Nephron progenitor cell (in vitro differentiated cells): ENCODE measurements around the gene MDK.

Source experiments
- DNase-seq: peaks from one replicate; pipeline ENCODE4 v3.0.0; 2021
- H3K27ac Mint-ChIP-seq: 2 replicates; pipeline ENCODE4 v1.8.0; 2021; ENCODE audit warnings: mild to moderate bottlenecking, moderate library complexity, mixed read lengths
- H3K27me3 Mint-ChIP-seq: 2 replicates; pipeline ENCODE4 v1.8.0; 2021; ENCODE audit warnings: mild to moderate bottlenecking, low read depth, mixed read lengths; ENCODE audit not compliant: poor library complexity
- H3K36me3 Mint-ChIP-seq: 2 replicates; pipeline ENCODE4 v1.8.0; 2021; ENCODE audit warnings: low read depth, mixed read lengths
- H3K4me1 Mint-ChIP-seq: 2 replicates; pipeline ENCODE4 v1.8.0; 2021; ENCODE audit warnings: mixed read lengths
- H3K4me3 Mint-ChIP-seq: 2 replicates; pipeline ENCODE4 v1.8.0; 2021; ENCODE audit warnings: mild to moderate bottlenecking, moderate library complexity, mixed read lengths
- H3K9me3 Mint-ChIP-seq: 2 replicates; pipeline ENCODE4 v1.8.0; 2021; ENCODE audit warnings: mild to moderate bottlenecking, moderate library complexity, mixed read lengths
- CTCF ChIP-seq: fragments of 200-600 bp; sonication (generic); IDR thresholded peaks from 2 replicates; pipeline ENCODE4 v1.5.0; 2021; ENCODE audit warnings: antibody characterized with exemption

Gene MDK

DNA sequence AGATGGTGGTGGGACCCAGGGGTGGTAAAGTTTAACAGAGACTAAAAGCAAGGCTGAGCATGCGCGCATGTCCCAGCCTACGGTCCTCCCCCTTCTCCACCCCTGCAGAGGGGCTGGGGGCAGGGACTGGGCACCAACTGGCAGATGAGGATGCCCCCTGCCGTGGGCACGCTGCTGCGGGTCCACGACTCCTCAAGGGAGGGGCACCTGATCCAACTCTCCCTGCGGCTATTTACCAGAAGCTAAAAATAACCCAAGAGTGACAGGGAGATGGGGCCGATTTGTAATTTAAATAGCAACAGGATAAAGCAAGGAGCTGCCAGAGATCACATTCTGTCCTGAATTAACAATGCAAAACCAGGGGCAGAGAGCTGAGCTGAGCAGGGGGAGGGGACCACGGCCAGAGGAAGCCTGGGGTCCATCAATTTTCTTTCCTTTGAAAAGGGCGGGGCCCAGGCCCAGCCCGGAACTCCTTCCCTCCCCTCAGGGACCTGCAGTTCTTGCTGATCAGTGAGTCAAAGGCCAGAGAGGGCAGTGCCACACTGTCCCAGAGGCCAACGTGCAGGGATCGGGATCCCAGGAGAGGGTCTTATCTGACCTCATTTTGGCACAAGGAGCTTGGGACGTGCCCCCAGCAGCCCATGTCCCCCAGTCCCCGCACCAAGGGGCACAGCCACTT, 42.3 kb upstream of the MDK start:
- Mint-ChIP-seq H3K9me3 (no peaks in the 10 kb centered on the region), H3K27ac (peak overlapping the region; percentile 54), H3K4me3 (peak overlapping the region; percentile 64), H3K4me1 (peaks cover 79% of the 10 kb centered on the region), H3K36me3 (no peaks in the 10 kb centered on the region), H3K27me3 (peaks cover 31% of the 10 kb centered on the region)
- DNase-seq, result peak; percentile 50
- no peak for TF ChIP-seq CTCF

DNA sequence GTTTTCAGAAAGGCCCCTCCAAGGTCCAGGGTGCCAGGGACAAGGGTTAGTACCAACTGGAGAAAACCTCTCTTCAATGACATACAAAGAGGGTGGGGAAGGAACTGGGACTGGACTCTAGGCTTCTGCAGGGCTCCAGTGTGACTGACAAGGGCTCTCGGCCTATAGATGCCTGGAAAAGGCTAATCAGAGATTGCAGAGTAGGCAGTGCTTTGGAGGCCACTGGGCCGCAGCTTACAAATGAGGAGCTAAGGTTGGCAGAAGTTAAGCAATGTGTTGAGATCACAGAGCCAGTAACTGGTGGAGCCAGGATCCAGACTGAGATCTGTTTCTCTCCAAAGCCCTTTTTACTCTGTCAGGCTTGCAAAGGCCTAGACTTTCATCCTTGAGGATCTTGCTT, 41.7 kb upstream of the MDK start:
- peaks cover 82% of the 10 kb centered on the region for H3K4me1 Mint-ChIP-seq
- no peak overlapping the region for H3K4me3 Mint-ChIP-seq
- H3K9me3 Mint-ChIP-seq, result no peaks in the 10 kb centered on the region
- no peak for TF ChIP-seq CTCF
- no peaks in the 10 kb centered on the region for H3K36me3 Mint-ChIP-seq
- H3K27me3 Mint-ChIP-seq, result peaks cover 29% of the 10 kb centered on the region
- H3K27ac Mint-ChIP-seq, result no peak overlapping the region
- no peak for DNase-seq

DNA sequence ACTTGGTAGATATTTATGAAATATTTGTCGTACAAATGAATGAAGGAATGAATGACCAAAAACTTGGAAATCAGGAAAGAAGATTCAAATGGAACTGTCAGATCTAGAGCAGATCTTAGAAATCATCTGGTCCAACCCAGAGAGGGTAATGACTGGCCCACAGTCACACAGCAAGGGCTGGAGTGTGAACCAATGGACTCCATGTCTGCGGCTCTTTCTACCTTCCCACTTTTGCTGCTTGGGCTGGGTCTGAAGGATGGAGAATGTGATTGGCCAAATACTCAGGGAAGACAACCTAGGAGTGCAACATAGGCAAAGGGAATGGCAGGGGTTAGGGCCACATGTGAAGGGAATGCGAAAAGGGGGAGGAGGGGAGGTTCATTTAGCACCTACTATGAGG, 40.0 kb upstream of the MDK start:
- Mint-ChIP-seq H3K4me3 (no peak overlapping the region), H3K27ac (no peak overlapping the region), H3K36me3 (no peaks in the 10 kb centered on the region), H3K9me3 (no peaks in the 10 kb centered on the region), H3K27me3 (peaks cover 30% of the 10 kb centered on the region), H3K4me1 (peaks cover 83% of the 10 kb centered on the region)
- no peak for DNase-seq
- TF ChIP-seq CTCF, result no peak

DNA sequence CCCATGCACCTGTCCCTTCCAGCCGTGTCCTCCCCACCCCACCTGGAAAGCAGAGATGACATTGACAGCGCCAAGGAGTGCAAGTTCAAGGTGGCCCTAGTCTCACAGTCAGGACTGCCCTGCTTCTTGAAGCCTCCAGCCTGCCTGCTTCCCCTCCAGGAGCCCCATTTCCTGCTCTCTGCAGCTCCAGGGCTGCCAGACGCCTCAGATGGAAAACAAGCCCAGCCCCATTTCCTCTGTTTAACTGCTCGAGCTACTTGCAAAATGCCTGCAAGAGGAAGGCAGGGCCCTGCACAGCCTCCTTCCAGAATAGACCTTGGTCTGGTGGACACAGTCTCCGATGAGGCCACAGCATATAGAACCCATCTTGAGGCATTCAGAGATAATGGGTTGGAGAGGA, 39.2 kb upstream of the MDK start:
- H3K27ac Mint-ChIP-seq, result no peak overlapping the region
- H3K27me3 Mint-ChIP-seq, result peaks cover 36% of the 10 kb centered on the region
- H3K4me1 Mint-ChIP-seq, result peaks cover 85% of the 10 kb centered on the region
- DNase-seq, result no peak
- H3K9me3 Mint-ChIP-seq, result no peaks in the 10 kb centered on the region
- no peaks in the 10 kb centered on the region for H3K36me3 Mint-ChIP-seq
- H3K4me3 Mint-ChIP-seq, result no peak overlapping the region
- no peak for TF ChIP-seq CTCF

GRCh38 chr11:46343520-46343919, 37.9 kb upstream of the MDK start:
- Mint-ChIP-seq H3K27me3 (peaks cover 31% of the 10 kb centered on the region), H3K4me1 (peaks cover 81% of the 10 kb centered on the region), H3K4me3 (no peak overlapping the region), H3K9me3 (no peaks in the 10 kb centered on the region), H3K36me3 (no peaks in the 10 kb centered on the region), H3K27ac (no peak overlapping the region)
- no peak for TF ChIP-seq CTCF
- no peak for DNase-seq

GRCh38 chr11:46345131-46345597, 36.3 kb upstream of the MDK start:
- Mint-ChIP-seq H3K9me3 (no peaks in the 10 kb centered on the region), H3K27me3 (peaks cover 35% of the 10 kb centered on the region), H3K4me3 (peak overlapping the region; percentile 57), H3K4me1 (peaks cover 74% of the 10 kb centered on the region), H3K36me3 (no peaks in the 10 kb centered on the region), H3K27ac (no peak overlapping the region)
- DNase-seq, result no peak
- no peak for TF ChIP-seq CTCF
